HG03571 (cell line): ENCODE measurements around the gene MACROH2A1.
A peak's percentile ranks its signal among the peaks of the same experiment; 100 is the strongest.

Experiments used
- ATAC-seq: cut with Tn5 transposase; IDR thresholded peaks from one replicate; pipeline ENCODE4 v1.9.1; 2021; ENCODE audit not compliant: unreplicated experiment

MACROH2A1 gene

DNA sequence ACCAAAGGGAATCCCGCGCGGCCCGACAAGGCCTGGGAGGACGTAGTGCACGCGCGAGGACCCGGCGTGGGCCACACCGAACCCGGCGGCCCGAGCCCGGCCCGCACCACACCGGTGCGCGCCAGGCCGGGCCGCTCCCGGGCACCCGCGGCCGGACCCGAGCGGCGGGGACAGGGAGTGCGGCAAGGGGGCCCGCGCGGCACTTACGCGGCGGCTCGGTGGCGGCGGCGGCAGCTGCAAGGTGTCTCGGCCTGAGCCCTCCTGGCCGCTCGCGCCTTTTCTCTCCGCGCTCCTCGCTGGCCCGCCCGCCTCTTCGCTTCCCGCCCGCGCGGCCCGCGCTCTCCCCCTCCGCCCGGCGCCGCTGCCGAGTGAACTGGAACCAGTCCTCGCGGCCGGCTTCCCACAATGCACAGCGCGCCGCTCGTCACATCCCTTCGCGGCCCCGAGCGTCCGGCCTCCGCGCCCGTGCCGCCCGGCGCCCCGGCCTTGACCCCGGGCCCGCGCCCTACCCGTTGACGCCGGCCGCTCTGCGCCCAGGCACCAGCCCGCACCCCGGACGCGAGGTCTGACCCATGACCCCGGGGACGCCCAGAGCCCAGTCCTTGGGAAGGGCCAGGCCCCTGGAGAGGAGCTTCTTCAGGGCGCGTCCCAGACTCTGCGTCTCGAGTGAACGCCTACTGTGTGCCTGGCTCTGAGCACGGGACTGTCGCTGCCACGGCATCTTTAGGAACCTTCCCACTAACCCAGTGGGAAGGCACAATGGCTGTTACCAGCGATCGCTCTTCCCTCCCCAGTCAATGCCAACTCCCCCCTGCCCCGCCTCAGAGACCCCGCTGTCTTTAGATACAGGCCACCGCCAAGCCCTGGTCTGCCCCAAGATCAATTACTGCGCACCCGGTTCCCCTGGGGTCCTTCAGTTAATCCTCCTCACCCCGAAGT, at the start of gene MACROH2A1:
Gene MACROH2A1, minus strand, starts transcription at position 377 of the 939 bp plus-strand sequence. CDS start 10,138 bp downstream, outside the sequence.
- ATAC-seq: peak; percentile 89

DNA sequence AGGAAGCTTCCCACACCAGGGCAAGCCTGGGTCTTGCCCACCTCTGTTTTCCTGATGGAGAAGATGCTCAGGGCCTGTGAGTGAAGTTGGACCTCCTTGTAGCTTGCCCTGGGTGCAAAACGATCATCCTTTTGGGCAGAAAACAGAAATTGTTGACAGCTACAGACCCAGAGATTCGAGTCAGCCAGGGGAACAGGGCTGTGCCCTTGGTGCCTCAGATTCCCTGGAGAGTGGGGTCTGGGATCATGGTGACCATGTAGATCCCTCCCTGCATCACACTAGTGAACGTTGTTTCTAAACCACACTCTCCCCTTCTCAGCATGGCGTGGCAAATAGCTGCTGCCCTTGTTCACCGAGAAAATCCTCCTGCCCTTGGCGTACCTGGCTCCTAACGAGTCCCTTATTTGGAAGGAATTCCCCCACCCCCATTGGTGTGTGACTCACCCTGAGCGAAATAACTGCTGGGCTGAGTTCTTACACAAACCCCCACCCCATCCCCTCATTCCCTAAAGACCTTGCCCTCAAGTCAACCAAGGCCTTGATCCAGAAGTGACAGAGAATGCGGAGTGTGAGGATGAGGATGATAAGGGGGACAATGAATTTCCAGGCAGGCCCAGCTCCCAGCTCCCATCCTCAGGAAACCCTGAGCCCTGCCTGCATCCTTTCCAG, 49.2 kb upstream of the MACROH2A1 start:
- ATAC-seq: no peak

DNA sequence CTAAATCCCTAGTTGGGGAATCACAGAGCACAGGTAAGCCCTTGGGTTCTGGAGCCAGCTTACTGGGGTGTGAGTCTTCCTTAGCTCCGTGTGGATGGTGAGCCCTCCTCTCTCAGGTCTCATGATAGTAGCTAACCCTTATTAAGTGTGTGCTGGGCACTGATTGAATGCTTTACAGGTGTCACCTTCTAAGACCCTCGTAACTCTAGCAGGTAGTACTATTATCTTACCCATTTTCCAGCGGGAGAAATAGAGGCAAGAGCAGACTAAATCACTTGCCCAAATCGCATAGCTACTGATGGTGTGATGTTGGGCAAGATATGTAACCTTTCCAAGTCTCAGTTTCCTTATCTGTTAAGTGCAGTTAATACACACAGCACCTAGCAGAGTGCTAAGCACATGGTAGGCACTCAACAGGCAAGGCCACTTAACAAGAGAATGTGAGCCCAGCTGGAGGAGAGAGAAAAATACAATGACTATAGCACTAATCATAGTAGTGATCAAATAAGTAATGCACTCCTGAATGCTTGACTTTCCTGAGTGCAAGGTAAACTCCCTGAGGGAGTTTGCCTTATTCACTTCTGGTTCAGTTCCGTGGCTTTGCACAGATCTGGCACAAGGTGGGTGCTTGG, 48.4 kb upstream of the MACROH2A1 start, which contains the start of gene DCANP1:
Gene DCANP1, minus strand, starts transcription at position 51 of the 632 bp plus-strand sequence. CDS start 240 bp downstream, outside the sequence.
- ATAC-seq: no peak

DNA sequence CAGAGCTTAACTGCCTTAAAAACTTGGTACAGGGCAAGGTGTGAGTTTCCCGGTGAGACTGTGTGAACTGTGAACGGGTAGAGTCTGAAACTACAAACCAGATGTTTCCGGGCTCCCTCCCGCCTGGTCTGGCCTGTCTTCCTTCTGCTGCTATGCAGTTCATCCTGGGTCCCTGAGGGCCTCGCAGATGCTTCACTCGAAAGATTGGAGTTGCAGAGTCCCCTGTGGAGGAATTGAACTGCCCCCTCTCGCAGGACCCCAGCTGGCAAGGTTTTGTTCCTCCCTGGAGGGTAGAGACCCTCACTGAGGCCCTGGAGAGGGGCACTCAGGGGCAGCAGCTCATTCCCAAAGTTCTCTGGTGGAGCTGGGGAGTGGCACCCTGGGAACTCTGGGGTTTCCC, 47.6 kb upstream of the MACROH2A1 start:
- ATAC-seq: no peak

DNA sequence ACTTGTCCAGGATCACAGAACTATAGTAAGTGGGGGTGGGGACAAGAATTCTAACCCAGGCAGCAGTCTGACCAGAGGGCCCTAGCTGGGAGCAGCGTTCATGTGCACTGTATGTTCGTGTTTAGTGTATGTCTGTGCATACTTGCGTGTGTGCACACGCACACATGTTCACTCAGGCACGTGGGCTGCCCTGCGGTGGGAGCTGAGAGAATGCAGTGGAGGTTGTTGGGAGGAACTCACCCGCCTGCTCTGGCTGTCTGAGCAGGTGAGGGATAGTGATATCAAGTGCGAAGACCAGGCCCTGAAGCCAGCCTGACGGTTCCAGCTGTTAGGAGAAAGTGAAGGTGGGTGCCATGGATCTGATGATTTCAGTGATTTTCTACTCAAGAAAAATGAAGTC, 47.2 kb upstream of the MACROH2A1 start:
- ATAC-seq: no peak

DNA sequence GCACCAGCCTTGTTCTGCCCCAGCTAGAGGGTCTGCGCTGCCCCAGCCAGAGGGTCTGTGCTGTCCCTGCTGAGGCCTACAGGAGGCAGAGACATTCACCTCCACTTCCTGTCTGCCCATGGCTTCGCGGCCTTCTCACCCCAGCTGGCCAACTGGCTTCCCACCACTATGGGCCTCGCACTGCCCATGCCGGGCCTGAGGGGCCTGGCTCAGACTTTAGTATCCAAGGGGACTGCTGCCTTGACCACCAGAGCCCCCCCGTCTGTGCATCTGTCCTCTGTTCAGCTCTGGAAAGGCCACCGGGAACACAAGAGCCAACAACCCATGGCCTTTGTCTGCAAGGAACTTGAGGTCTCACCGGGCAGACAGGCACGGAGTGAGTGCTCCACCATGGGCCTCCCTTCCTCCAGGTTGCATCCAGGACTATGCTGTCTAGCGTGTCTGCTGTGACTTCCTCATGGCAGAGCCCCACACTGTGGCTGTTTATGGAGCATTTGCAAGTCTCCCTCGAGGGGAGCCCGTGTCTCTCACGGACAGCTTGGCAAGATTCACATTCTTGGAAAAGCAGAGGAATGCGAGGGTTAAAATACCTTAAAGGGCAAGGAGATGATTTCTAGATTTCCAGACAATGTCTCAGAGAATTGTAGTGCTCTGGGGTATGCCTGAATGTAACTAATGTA, 46.4 kb upstream of the MACROH2A1 start:
- no peak for ATAC-seq

DNA sequence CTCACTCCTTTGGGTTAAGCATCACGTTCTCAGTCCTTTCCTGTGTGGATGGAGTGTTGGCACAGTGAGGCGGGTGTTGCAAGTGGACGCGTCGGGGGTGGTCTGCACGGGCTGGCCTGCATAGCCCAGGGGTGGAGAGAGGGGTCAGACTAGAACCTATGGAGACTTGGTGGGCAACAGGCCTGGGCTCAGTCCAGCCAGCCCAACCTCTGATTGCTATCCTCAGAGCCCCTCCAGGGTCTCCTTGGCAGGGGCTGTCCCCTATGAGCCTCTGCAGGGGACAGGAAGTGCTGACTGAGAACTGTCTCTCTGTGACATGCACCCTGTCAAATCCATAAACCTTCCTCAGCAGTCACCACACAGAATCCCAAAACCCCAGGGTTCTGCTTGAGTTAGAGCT, 45.9 kb upstream of the MACROH2A1 start:
- no peak for ATAC-seq

DNA sequence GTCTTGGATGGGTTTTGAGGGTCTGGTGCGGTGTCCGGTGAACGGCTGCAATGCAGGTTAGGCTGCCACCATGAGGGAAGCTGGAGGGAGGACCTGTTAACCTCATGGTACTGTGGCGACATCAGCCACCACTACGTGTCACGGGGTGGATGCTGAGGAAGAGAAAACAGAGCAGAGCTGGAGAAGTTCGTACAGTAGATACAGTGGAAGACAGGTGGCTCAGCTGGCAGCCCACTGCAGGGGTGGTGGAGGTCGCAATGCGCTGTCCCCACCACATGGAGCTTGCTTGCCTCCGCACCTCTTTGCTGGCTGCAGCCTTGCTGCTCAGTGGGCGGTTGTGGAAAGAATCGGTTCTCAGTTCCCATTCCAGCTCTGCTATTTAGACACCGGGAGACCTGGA, 45.3 kb upstream of the MACROH2A1 start:
- ATAC-seq: no peak

DNA sequence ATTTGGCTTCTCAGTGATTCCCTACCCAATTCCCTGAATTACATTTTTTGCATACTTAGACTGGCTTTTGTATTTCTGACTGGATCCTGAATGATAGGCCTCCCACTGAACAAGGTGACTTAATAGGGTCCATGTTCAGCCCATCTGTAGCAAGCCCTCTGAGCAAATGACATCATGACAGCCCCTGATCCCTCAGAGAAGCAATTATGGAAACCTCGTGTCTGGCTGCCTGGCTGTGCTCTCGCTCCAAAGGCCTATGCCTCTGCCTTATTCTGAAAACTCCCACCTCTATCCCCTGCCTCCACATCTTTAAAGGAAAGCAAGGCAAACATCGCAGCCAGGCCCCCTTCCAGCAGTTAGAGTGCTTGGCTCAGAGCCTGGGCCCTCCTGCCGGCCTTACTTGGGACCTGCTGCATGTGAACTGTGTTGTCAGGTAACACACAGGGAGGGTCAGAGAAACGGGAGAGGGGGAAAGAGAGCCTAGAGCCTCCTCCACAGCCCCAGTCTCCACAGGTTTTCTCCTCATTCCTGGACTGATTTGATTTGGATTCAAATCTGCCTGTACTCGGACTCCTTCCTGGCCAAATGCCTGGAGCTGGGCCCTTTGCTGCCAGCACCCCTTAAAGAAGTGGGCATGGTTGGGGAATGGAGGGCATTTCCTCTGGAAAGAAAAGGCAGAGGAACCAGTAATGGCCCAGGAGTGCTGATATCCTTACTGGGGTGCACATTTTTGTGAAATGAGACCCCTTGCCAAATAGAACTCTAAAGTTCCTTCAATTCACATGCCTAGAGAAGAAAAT, 44.3 kb upstream of the MACROH2A1 start:
- ATAC-seq: no peak

DNA sequence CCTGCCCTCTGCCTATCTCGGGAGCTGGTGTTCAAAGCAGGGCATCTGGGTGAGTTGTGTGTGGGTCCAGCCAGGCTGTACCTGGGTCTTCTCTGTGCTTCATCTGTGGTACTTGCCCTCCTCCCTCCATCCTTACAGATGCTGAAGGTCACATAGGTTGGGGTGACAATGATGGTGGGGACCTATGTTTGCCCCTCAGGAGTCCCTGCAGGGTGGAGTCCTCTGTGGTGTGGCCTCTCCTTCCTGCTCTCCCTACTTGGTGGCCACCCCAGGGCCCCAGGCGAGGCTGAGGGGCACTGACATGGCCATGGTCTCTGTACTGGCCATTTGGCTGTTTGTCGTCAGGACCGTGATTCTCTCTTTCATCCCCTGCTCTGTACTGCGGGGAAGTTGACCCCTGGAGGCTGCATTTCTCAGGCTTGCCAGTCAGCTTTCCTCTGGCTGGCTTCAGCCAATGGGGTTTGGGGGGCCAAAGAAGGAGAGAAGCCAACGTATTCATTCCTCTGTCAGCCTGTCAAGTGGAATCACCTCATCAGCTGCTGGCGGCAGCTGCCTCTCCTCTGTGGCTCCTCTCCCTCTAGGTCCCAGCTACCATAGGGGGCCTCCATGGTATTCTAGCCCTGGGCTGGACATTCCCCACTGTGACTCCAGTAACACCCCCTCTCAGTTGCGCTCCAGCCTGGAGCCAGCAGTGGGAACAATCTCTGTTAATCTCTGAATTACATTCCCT, 43.6 kb upstream of the MACROH2A1 start:
- no peak for ATAC-seq

DNA sequence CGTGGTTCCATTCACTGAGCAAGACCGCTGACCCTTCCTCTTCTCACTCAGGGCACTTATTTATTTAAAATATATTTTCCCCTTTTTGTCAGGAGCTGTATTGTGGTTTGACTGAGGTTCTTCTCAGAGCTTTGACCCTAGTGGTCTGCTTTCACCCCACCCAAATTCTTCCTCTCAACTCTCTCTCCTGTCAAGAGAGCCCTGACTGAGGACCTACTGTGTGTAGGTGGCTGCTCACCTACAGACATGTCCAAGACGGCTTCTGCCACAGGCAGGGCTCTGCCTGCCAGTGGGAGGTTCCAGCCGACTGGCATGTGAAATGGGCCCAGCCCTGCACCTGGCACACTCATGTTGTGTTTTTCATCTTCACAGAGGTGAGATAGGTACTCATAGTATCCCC, 42.9 kb upstream of the MACROH2A1 start:
- no peak for ATAC-seq

DNA sequence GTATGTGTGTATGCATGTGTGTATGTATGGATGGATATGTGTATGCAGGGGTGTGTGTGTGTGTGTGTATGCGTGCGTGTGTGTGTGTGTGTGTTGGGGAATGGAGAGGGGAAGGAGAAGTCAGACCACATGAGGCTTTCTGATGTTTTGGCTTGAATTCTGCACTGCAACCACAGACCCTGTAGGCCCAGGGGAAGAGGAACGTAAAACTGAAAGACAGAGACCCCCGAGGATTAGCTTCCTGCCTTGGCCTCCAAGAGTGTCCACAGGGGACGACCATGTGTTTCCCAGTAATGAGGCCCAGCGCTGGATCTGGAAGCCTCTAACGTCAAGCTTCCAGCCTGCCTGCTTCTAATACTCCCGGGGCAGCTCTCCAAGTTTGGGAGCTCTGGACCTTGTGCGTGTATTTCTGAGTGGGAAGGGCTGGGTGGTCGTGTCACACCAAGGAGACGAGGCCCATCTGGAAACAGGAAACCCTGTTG, 42.4 kb upstream of the MACROH2A1 start:
- no peak for ATAC-seq

DNA sequence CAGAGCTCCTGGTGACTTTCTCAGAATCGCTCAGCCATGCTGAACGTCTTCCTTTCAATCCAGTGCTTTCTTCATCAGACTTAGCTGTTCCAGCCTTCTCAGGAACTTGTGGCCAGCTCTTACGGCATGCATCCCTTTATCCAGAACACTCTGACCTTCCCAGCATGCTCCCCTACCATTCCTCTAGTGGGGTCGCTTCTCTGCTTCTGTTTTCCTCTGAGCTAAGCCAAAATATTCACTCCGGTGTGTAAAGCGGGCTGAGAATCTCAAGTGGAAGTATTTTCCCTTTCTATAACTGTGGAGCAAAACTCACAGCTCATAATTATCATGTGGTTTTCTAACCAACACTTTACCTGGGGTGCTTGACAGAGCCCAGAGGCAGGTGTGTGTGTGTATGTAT, 41.9 kb upstream of the MACROH2A1 start:
- no peak for ATAC-seq

DNA sequence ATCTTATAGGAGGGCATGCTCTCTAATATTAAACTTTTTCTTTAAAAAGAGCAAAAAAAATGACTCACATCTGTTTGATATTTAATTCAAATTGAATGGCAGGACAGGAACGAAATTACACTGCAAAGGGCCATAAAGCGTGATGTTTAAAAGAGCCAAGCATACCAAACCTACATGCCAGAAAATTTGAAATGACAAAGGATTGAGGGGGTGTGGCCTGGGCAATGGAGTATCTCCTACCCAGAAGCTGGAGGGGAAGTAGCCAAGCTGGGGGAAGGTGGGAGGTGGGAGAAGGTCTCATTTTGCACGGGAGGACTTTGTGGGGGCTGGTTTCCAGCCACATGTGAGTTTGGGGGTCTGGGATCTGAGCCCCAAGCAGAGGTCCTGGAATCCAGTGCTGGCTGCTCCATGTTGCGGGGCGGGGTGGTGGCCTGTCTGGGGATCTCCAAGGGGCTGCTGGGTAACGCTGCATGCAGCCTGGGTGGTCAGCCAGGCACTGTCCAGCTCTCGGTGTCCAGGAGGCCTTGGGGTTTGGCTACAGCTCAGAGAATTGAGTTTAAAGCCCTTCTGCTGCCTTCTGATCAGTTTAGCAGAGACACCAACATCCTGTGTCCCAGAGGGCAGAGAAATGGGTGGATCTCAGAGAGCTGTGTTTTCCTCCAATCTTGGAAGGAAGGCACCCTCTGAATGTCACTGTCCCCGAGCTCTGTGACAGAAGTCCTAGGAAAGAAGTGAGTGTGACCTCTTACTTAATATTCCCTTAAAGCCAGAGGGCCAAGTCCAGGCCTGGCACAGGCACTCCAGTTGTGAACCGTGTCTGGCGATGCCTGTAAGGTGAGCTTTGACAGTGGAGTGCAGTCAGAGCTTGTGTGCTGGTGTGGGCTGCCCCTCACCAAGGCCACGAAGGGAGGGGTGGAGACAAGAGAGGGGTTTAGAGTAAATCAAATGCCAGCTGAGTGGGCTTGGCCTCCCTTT, 40.5 kb upstream of the MACROH2A1 start:
- ATAC-seq: no peak

DNA sequence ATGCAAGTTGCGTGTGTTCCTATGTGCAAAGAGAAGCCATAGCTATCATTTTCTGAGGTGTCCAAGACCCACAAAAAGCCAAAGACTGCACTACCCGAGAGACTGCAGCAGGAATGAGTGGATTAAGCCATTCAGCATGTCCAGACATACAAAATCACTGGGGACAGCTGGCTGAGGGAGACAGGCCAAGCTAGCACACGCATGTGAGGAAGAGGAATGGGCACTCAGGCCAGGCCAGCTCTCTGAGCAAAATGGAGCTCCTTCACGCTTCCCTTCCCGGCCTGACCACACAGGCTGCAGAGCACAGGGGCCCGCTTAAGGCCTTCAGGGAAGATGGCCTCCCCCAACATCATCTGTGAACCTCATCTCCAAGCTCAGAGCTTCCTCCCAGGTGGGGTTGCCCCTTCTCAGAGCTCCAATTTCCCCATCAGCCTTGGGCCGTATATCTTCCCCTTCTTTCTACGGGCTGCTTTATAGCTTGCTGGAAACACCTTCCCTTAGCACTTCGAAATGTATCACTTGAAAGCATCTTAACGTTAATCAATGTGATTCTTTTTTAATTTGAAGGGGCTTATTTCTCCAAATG, 39.7 kb upstream of the MACROH2A1 start:
- no peak for ATAC-seq

DNA sequence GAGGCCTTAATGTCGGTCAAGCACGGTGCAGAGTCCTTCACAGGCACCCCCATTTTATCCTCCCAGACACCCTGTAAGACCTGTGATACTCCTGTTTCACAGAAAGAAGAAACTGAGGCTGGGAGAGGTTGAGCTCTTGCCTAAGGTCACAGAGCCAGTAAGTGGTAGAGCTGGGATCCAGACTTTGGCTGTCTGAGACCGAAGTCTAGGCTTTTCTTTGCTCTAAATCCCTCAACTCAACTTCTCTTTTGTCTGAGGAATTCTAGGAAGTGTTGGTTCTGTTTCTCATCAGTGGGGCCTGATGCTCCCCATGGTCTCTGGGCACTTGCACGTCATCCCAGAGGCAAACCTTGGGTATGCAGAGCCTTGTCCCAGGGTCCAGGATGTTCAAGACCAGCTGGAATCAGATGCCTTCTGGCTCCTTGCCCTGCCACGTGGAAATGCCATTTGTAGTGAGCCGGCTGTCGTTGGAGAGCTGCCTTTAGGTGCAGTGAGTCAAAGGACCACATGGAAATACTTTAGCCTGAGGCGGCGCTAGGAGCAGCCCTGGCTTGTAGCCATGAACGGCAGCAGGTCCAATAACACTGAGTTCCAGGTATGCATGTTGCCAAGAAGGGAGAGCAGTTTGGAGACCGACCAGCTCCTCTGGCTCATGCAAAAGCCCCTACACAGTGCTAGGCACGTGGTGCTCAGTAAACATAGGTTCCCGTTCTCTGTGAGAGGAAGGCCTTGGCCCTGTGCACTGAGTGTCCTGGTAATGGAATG, 38.9 kb upstream of the MACROH2A1 start:
- ATAC-seq: no peak

DNA sequence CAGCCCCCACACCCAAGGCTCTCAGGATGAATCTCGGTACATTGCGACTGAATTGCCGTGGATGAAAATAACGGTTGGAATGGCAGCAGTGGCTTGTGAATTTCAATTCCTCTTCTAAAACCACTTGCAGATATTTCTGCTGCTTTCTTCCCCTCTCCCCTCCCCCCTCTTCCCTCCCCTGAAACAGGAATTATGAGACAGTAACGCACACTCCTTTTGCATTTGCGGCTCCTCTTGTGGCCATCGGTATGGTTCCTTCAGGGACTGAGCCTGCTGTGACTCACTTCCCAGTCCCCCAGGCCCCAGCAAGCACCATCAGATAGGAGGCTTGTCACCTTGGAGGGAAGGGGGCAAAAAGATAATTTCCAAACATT, 38.4 kb upstream of the MACROH2A1 start:
- ATAC-seq: no peak
